ENCODE data around the gene PRRG4.
"Not testable (repeated sequence)": the region's sequence is repeated elsewhere in the genome, so short reads cannot be mapped to it uniquely, and the experiment has no call there.

Gene PRRG4

GRCh38 chr11:32885556-32885955 lies 55.8 kb downstream of the PRRG4 start:
- no peak for DNase-seq (ENCODE audit: low read depth in 2 of 2)

- DNase-seq (ENCODE audit: low read depth in 2 of 2) = no peak
These were observed 56.5 kb downstream of the PRRG4 start for GRCh38 chr11:32886180-32886579.

DNA sequence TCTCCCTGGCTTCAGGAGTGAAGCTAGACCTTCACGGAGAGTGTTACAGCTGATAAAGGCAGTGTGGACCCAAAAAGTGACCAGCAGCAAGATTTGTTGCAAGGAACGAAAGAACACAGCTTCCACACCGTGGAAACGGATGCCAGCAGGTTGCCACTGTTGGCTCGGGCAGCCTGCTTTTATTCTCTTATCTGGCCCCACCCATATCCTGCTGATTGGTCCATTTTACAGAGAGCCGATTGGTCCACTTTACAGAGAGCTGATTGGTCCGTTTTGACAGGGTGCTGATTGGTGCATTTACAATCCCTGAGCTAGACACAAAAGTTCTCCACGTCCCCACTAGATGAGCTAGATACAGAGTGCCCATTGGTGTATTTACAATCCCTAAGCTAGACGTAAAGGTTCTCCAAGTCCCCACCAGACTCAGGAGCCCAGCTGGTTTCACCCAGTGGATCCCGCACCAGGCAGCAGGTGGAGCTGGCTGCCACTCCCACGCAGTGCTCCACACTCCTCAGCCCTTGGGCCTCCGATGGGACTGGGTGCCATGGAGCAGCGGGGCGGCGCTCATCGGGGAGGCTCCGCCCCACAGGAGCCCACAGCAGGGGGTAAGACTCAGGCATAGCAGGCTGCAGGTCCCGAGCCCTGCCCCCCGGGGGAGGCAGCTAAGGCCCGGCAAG lies 58.1 kb downstream of the PRRG4 start:
- DNase-seq (ENCODE audit: low read depth in 2 of 2) = not testable (repeated sequence)

DNA sequence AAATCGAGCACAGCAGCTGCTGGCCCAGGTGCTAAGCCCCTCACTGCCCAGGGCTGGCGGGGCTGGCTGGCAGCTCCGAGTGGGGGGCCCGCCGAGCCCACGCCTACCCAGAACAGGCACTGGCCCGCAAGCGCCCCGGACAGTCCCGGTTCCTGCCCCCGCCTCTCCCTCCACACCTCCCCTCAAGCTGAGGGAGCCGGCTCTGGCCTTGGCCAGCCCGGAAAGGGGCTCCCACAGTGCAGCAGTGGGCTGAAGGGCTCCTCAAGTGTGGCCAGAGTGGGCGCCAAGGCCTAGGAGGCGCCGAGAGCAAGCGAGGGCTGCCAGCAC lies 58.6 kb downstream of the PRRG4 start:
- DNase-seq (ENCODE audit: low read depth in 2 of 2) = not testable (repeated sequence)

- no peak for DNase-seq (ENCODE audit: low read depth in 2 of 2)
These were observed 59.1 kb downstream of the PRRG4 start for GRCh38 chr11:32888805-32889204.

DNA sequence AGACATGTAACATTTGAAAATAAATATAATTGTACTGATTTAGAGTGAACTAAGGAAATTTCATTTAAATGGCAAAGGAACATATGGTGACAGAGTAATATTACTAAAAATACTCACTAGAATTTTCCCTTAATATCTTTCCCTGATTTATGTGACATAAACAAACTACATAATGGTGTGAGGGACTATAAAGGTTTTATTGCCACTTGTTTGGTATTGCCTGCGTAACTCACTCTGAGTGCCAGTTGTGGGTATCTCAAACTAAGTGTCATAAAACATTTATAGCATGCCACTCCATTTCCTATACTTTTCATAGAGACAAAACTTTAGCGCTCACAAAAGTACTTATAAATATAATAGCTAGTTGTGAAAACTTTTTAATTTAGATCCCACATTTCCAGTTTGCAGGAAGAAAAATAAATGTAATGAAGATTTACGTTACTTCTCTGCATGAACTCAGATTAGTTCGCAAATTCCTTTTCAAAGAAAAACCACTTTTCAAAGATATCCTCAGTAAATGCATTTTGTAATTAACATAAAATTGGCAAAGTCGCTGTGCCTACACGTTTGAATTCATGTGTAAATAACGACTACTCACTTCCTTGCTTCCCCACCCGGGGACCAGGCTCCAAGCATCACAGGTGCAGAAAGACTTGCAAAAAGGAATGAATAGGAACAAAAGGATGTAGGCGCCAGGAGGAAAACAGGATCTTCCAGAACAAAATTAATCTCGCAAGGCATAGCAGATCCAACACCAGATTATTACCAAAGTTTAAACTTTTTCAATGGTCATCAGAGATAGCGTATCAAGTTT lies 61.3 kb downstream of the PRRG4 start:
- DNase-seq (ENCODE audit: low read depth in 2 of 2) = no peak

- no peak for DNase-seq (ENCODE audit: low read depth in 2 of 2)
These were observed 62.1 kb downstream of the PRRG4 start for GRCh38 chr11:32891657-32892354.

DNA sequence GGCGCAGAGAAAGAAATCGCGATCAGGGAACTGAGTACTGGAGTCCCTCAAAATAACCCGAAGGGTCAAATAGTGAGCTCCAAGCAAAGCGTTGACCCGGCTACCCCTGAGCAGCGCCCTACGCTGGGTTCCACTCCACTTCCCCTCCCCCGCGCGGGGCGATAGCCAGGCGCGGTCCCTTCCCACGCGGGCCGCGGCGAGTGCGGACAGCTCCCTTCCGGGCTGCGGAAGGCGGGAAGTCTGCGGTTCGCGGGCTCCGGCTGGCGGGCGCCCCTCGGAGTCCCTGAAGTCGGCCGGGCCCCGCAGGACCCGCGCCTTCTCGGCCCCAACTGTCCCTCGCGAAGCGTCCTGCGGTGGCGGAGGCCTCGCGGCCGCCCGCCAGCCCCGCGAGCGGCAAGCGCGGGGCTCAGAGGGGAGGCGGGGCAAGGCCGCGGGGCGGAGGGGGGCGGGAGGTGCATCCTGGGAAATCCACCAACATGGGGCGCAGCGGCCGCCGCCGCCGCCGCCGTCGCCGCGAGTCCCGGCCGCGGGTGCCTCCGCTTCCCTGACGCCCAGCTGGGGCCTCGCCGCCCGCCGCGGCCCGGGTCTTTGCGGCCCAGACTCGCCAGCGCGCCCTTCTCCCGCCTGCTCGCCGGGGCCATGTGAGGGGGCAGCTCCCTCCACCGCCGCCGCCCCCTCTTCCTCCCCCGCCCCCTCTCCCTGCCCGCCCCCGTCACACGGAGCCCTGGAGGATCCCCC lies 62.8 kb downstream of the PRRG4 start, which contains the start of gene QSER1:
TSS of gene QSER1 (plus strand) at position 457 of the 738 bp plus-strand sequence. CDS start 315 bp downstream, outside the sequence.
- peak; percentile 47 to 53 for DNase-seq (ENCODE audit: low read depth in 2 of 2)

- no peak for DNase-seq (ENCODE audit: low read depth in 2 of 2)
These were observed 63.3 kb downstream of the PRRG4 start for GRCh38 chr11:32893093-32893342.

GRCh38 chr11:32893343-32894148 lies 63.8 kb downstream of the PRRG4 start:
- peak; percentile 24 to 39 for DNase-seq (ENCODE audit: low read depth in 2 of 2)

DNA sequence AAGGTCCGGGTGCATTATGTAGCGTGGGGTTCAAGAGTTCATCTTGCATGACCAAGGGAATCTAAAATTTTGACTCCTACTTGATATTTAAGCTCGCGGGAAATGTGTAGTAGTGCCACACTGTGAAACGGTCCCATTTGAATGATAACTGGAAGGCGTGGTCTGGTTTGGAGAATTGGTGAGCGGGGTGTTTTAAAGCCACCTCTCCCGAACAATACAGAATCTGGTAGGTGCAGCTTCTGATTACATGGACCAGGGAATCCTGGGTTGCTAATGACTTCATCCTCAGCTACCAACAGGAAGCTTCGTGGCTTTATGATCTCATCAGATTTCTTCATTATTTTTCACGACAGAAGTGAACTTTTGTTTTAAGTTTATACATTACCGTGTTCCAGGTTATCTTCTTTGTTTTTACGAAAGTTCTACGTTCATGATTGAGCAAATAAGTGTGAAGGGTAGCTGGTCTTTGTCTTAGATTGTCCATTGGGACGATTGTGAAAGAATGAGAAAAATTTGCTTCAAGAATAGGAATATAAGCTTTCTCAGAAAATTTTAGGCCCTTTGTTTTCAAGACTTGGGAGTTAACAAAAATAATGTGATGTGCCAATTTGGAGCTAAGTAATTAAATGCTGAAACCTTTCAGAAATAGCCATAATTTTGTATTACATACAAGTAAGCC lies 64.6 kb downstream of the PRRG4 start:
- peak in 1 of 2 donors; percentile 16 for DNase-seq (ENCODE audit: low read depth in 2 of 2)

DNA sequence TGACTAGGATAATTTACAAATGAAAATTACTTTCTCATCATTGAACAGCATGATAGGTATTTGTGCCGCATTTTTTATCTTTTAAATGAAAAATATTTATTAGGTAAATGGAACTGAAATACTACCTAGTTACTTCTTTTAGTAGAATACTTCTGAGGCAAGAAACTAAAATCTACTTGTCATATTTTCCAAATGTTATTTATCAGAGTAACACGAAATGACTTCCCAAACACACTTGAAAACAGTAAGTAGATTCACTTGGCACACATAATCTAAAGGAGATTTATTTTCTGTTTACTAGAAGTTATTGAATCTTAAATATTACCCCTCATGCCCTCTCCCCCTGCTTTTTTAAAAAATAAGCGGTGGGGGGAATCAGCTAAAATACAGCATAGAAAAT lies 65.2 kb downstream of the PRRG4 start:
- DNase-seq (ENCODE audit: low read depth in 2 of 2) = no peak

- DNase-seq (ENCODE audit: low read depth in 2 of 2) = no peak
These were observed 65.7 kb downstream of the PRRG4 start for GRCh38 chr11:32895471-32895870.

GRCh38 chr11:32897103-32897502 lies 67.4 kb downstream of the PRRG4 start:
- DNase-seq (ENCODE audit: low read depth in 2 of 2) = no peak

GRCh38 chr11:32899438-32899837 lies 69.7 kb downstream of the PRRG4 start:
- no peak for DNase-seq (ENCODE audit: low read depth in 2 of 2)

DNA sequence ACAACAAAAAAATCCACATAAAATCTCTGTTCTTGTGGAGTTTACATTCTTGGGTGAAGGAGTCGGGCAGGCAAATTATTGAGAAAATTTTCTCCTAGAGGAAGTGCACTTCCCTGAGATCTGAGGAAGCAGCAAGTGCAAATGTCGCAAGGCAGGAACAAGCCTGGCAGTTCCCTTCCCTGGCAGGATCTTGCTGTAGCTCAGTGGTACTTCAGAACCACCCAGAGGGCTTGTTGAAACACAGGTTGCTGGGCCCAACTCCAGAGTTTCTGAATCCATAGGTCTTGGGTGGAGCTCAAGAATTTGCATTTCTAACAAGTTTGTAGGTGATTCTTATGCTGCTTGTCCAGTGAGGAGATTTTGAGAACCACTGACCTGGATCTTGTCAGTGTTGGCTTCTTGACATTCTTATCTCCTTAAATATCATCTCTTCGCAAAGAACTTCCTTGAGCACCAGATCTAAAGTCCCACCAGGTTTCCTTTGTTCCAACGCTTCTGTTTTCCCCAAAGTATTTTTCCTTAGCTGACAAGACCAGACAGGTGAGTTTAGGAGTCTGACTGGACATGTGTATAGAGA lies 72.5 kb downstream of the PRRG4 start:
- DNase-seq (ENCODE audit: low read depth in 2 of 2) = no peak

DNA sequence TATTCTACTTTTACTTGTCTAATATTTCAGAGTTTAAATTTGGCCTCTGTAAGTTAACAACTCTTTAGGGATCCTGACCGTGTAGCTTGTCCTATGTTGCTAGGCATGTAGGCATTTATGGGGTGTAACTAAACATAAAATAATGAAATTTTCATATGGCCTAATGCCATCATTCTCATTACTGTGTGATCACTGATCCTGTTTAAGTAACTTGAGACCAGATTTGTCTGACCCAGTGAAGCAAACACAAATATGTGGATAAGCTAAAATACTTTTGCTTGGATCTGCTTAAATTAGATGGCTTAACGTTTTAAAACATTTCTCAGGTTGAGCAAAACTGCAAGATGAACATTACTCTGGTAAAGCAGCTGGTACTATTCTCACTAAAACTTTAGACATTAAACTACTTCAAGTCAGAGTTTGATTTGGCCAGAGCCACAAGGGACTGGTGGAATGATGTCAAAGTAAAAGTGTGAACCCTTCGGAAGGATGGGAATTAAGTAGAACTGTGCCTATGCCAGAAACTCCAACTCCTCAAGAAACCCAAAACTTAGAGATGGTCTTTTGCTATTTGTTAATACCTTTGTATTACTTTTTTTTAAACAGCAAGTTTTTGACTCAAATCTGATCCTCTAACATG lies 75.4 kb downstream of the PRRG4 start:
- no peak for DNase-seq (ENCODE audit: low read depth in 2 of 2)
